Activated CD4-positive, alpha-beta T cell treated with anti-CD3 and anti-CD28 coated beads for 1 hour (primary cell): ENCODE results near the gene PCBP3.

Experiments
- DNase-seq: peaks from one replicate; pipeline ENCODE4 v3.0.0-alpha.2; 2020

PCBP3 gene

GRCh38 chr21:45818276-45818903 is 174.9 kb downstream of the PCBP3 start:
- DNase-seq, result no peak

GRCh38 chr21:45818904-45819285 is 175.4 kb downstream of the PCBP3 start:
- peak; percentile 45 for DNase-seq

- no peak for DNase-seq
Observed at GRCh38 chr21:45819478-45820170, 176.1 kb downstream of the PCBP3 start.

GRCh38 chr21:45820171-45821091 is 176.9 kb downstream of the PCBP3 start:
- peak; percentile 69 for DNase-seq

GRCh38 chr21:45821315-45821962 is 177.9 kb downstream of the PCBP3 start:
- DNase-seq, result no peak

GRCh38 chr21:45821998-45822397 is 178.5 kb downstream of the PCBP3 start:
- no peak for DNase-seq

- DNase-seq, result no peak
Observed at GRCh38 chr21:45822429-45823099, 179.0 kb downstream of the PCBP3 start.

- DNase-seq, result no peak
Observed at GRCh38 chr21:45823100-45823681, 179.7 kb downstream of the PCBP3 start.

- no peak for DNase-seq
Observed at GRCh38 chr21:45824546-45825215, 181.2 kb downstream of the PCBP3 start.

- no peak for DNase-seq
Observed at GRCh38 chr21:45825219-45825618, 181.7 kb downstream of the PCBP3 start.

GRCh38 chr21:45826676-45827301 is 183.3 kb downstream of the PCBP3 start:
- DNase-seq, result no peak

GRCh38 chr21:45827302-45827692 is 183.8 kb downstream of the PCBP3 start:
- no peak for DNase-seq

- DNase-seq, result no peak
Observed at GRCh38 chr21:45827881-45828579, 184.5 kb downstream of the PCBP3 start.

- DNase-seq, result no peak
Observed at GRCh38 chr21:45828580-45829570, 185.3 kb downstream of the PCBP3 start.

- DNase-seq, result no peak
Observed at GRCh38 chr21:45829668-45830067, 186.1 kb downstream of the PCBP3 start.

- no peak for DNase-seq
Observed at GRCh38 chr21:45830221-45830640, 186.7 kb downstream of the PCBP3 start.

GRCh38 chr21:45830720-45831366 is 187.3 kb downstream of the PCBP3 start:
- DNase-seq, result no peak

GRCh38 chr21:45831991-45832740 is 188.6 kb downstream of the PCBP3 start:
- DNase-seq, result no peak
